H54 (cell line): ENCODE data around the gene FOSL1.
"Not testable (repeated sequence)": the region's sequence is repeated elsewhere in the genome, so short reads cannot be mapped to it uniquely, and the experiment has no call there.

Experiments used
- DNase-seq: peaks from one replicate; pipeline ENCODE4 v3.0.0; 2011; ENCODE audit warnings: low spot score, mixed read lengths; ENCODE audit not compliant: insufficient read length
- FAIRE-seq: peaks from 3 replicates; lab custom pipeline; 2011; peaks lifted over from hg19 to GRCh38; lab: Jason Lieb, UNC
- POLR2A ChIP-seq: IDR thresholded peaks from 2 replicates; pipeline ENCODE4 v1.6.1; 2011; ENCODE audit warnings: low read depth, mild to moderate bottlenecking, low read length

FOSL1 gene

DNA sequence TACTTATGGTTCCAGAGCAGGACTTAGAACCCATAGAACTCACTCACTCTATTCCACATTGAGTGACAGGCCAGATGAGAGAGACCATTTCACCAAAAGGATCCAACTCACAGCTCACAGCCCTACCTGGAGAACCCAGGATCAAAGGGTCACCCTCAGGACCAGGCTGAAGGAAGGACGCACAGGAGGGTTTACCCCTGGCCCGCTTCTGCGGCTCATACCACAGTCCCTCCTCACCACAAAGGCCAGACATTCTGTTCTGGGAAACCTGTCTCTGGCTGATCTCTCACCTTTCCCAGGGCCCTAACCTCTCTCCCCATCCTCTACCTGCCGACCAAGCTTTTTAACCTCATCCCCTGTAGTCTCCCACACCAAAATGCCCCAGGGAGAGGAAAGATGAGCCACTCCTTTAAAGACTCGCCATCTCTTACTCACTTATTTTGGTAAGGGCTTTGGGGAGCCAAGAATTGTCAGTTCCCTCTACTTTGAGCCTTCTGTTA lies 4.7 kb downstream of the FOSL1 start:
- no peak for FAIRE-seq
- TF ChIP-seq POLR2A = no peak
- no peak for DNase-seq

DNA sequence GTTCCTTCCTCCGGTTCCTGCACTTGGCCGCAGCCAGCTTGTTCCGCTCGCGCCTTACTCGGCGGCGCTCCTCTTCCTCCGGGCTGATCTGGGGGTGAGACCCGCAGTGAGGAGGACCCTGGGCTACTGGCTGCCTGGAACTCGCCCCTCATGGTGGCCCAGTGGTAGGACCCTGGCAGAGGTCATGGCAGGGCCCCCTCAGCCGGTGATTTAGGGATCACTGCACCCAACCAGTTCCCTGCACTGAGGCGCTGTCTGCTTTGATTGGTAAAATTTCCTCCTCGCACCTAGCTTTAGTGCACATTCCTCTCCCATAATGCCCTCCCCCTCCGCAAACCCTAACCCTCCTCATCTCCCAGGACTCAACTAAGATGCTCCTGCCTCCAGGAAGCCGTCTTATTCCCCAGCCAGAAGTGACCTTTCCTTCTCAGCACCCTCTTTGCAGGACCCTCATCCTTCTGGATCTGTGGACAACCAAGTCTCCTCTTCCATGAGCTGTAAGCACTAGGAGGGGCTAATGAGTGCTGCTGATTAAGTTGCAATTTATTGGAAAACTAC lies 6.1 kb downstream of the FOSL1 start:
- TF ChIP-seq POLR2A = no peak
- FAIRE-seq = no peak
- no peak for DNase-seq

DNA sequence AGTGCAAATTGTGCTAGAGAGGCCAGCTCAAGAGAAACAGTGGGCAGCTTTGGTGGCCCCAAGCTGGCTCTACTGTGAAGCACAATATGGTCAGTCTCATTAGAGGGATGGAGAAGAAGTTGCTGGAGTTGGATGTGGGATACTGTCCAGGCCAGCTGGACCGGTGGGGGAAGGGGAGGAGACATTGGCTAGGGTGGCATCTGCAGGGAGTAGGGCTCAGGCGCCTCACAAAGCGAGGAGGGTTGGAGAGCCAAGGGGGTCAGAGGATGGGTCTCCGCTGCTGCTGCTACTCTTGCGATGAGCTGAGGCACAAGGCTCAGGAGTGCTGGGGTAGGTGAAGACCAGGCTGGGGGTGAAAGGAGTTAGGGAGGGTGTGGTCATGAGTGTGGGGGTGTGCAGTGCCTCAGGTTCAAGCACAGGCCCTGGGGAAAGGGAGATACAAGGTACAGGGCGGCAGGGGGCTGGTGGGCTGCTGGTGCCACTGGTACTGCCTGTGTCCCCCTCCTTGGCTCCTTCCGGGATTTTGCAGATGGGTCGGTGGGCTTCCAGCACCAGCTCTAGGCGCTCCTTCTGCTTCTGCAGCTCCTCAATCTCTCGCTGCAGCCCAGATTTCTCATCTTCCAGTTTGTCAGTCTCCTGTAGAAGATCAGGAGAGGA lies 7.4 kb downstream of the FOSL1 start:
- no peak for DNase-seq
- FAIRE-seq = no peak
- TF ChIP-seq POLR2A = no peak; the same call in 1 of the 2 replicates

DNA sequence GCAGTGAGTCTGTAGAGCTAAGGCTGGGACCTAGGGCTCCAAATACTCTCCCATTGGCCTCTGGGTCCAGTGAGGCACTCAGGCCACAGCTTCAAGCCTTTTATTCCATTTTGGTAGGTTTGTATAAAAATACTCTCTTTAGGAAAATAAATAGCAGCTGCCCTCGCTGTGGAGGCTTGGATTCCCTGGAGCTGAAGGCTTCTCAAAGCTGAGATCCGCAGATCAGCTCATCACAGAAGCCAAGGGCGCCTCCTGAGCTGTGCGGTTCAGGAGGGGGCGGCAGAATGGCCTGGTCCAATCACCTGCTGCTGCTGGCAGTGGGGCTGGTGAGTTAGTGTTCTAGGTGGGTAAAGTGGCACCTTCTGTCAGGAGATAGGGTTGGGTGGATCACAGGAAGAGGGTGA lies 8.0 kb downstream of the FOSL1 start:
- not testable (repeated sequence) for FAIRE-seq, DNase-seq
- 0 out of 2 replicates have a peak, but pooled peaks have one; percentile 10 for TF ChIP-seq POLR2A

DNA sequence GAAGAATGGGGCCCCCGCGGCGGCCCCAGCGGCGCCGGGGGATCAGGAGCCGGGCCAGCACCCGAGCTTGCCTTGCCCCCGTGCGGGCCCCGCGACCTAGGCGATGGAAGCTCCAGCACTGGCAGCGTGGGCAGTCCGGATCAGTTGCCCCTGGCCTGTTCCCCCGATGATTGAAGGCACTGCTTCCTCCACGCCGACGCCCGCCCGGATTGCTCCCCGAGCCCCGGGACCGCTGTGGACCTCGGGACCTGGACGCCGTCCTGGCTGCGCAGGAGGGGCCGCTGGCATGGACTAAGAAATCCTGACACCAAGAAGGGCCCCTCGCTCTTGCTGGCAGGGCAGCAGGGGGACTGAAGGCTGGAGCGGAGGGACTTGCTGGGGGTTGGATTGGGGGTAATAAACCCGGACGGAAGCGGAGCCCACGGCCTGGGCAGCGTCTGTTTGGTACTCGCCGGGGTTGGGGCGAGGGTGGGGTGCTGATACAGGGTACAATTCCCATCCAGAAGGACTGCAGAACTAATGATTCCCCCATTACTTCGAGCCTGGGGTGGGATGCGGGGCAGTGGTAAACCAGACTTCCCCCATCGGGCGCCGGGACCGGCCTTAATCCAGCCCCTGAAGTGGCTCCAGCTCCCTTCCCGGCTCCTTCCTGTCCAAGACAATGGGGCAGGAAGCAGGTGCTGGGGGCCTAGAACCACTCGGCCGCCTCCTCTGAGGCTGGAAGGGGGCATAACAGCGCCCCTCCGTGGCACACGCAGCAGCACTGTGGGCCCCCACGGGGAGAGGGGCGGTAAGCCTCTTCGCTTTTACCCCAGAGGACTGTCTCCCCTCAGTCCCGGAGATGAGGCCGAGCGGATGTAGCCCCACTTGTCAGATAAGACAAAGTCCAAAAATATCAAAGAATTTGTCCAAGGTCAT lies 8.7 kb downstream of the FOSL1 start:
- no peak for FAIRE-seq
- no peak for DNase-seq
- TF ChIP-seq POLR2A = 0 out of 2 replicates have a peak, but pooled peaks have one; percentile 10

DNA sequence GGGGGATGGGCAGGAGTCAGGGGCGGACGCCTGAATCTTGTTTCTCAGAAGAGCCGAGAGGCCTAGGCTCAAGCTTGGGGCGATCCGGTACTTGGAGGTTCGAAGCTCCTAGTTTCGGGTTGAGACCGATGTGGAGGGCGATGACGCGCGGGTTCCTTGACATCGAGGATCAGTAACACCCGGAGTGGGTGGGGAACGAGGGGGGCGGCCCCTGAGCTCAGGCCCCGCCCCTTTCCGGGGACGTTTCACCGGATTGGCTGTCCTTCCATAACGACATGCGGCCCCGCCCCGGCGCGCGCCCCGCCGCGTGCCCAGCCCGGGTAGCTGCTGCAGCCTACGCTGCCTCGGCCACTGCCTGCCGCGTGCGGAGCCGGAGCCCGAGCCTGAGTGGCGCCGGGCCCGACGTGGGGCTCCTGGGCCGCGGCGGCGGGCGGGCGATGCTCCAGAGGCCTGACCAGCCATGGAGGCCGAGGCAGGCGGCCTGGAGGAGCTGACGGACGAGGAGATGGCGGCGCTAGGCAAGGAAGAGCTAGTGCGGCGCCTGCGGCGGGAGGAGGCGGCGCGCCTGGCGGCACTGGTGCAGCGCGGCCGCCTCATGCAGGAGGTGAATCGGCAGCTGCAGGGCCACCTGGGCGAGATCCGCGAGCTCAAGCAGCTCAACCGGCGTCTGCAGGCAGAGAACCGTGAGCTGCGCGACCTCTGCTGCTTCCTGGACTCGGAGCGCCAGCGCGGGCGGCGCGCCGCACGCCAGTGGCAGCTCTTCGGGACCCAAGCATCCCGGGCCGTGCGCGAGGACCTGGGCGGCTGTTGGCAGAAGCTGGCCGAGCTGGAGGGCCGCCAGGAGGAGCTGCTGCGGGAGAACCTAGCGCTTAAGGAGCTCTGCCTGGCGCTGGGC lies 9.6 kb downstream of the FOSL1 start, which contains the start of gene CCDC85B:
TSS of gene CCDC85B (plus strand) at position 350 of the 895 bp plus-strand sequence. CDS start at position 461, 111 bp downstream.
- TF ChIP-seq POLR2A = peak; percentile 97
- DNase-seq = peak; percentile 71

DNA sequence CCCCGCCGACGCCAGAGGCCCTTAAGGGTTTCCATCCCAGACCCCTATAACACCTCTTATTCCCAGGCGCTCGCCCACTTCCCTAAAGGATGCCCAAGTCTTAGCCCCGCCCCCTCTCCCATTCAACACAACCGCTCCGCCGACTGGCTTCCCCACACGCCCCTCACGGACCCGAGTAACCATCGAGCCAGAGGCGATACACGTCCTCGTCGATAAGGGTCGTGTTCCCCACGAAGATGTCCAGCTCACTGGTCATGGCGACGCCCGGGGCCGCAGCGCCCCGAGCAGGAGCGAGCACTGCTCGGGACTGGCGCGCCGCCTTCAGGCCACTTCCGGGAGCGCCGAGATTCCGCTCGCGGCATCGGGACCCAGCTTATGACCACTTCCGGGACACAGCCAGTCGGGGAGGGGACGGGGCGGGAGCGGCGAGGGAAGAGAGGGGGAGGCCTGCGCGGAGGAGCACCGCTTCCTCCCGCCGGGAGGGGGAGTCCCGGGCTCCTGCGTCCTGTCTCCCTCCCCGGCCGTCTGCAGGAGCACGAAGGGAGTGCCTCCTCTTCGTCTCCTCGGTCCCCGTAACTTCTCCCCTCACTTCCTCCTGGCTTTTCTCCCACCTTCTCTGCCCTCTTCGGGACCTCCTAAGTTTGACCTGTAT lies 11.9 kb downstream of the FOSL1 start, which contains the start of gene FIBP:
TSS of gene FIBP (minus strand) at position 309 of the 652 bp plus-strand sequence. CDS start at position 256, 53 bp downstream.
- TF ChIP-seq POLR2A = peak; percentile 69
- FAIRE-seq (no peak), DNase-seq (peak; percentile 87)

More for the DNA sequence above, 9.6 kb downstream of the FOSL1 start, which contains the start of gene CCDC85B:
- FAIRE-seq = no peak

DNA sequence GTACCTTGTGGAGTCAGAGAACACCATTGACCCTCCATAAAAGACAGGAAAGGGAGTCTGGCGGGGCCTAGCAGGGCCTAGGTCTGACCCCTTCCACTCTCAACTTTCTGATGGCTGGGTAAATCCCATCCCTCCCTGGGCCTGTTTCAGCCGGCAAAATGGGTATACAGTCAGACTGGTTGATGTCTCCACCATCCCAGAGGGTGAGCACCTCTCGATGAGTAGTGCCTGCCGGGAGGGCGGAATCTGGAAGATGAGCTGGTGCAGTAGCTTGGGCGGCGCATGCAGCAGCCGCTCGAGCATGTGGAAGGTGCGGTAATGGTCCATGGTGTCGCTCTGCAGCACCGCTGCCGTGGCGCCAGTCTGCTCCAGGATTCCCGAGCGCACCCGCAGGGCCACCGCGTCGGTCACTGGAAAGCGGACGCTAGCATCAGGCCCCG lies 12.4 kb downstream of the FOSL1 start:
- no peak for DNase-seq
- no peak for TF ChIP-seq POLR2A
- no peak for FAIRE-seq

DNA sequence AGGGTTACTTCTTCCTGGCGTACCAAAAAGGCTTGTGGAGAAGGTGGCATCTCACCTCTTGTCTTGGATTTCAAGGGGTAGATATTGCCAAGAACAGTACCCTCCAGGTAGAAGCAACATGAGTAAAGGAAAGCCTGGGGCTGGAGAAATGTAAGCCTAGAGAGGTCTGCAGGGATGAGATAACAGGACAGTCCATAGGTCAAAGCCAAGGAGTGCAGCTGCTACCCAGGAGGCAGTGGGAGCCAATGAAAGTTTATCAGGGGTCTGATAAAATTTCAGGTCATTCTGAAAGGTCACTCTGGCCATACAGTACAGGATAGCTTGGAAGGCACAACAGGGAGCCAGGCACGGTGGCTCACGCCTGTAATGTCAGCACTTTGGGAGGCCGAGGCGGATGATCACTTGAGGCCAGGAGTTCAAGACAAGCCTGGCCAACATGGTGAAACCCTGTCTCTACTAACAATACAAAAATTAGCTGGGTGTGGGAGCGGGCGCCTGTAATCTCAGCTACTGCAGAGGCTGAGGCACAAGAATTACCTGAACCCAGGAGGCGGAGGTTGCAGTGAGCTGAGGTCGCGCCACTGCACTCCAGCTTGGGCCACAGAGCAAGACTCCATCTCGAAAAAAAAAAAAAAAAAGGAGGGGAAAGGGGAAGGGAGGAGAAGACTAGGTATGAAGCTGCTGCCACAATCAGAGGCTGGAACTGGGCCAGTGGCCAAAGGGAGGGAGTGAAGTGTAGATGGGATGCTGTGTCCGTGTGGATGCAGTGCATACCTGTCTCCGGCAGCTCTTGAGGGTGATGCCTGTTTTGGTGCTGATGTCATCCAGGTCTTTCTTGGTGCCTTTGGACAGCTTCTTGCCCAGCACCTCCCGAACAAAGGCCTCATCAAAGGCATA lies 13.1 kb downstream of the FOSL1 start:
- no peak for TF ChIP-seq POLR2A
- DNase-seq = no peak
- FAIRE-seq = no peak

DNA sequence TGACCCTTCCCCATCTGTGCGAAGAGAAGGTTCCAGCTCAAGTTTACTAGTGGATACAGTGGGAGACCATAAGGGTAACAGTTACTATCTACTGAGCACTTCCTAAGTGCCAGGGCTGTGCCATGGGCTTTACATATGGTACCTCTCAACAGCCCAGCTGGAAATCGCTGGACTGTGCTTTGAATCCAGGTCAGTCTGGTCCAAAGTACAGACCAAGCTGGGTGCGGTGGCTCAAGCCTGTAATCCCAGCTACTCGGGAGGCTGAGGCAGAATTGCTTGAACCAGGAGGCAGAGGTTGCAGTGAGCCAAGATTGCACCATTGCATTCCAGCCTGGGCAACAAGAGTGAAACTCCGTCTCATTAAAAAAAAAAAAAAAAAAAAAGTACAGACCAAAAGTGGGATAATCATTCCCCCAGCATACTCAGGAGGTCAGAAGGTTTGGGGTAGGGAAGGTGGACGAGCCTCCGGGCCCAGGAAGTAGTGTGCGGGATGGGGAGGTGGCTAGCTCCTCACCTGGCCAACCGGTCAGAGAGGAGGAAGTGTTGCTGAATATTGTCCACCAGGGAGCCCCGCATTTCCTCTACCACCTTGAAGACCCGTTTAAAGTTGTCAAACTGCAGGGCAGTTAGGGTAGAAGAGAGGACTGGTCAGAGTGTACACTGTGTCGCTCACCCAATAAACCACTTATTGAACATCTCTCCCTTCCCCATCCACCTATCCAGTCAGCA lies 14.2 kb downstream of the FOSL1 start:
- no peak for TF ChIP-seq POLR2A
- FAIRE-seq = no peak
- no peak for DNase-seq

DNA sequence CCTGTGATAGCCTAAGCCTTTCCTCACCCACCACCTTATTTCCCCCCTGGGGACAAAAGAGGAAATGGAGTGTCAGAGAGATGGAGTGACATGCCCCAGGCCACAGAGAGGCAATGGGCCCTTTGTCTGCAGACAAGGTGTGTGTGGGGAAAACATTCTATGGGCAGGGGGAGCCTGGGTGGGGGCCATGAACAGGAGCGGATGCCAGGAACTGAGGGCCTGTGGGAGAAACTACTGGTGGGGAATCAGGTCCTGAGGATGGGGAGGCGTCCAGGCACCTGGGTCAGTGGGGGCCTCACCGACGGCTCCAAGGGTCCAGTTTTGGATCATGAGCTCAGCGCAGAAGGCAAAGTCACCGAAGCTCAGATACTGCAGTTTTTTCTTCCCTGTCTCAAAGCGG lies 15.0 kb downstream of the FOSL1 start:
- DNase-seq (no peak), FAIRE-seq (no peak)
- no peak for TF ChIP-seq POLR2A
